ENCODE results near the gene RGS1. TPM values are rescaled to one million over a fixed set of nuclear protein-coding genes. Genes with fewer than 3 reads are reported as not detected.

RGS1 gene
- total RNA-seq, 2 experiments from 2014 or later = 14.2 to 14.8 TPM

GRCh38 chr1:192592981-192593708 lies 17.6 kb downstream of the RGS1 start:
- peaks cover 7% of the 10 kb centered on the region for H3K4me1 Mint-ChIP-seq
- no peak overlapping the region for H3K4me3 Mint-ChIP-seq
- ChIA-PET POLR2A (no interaction called here), CTCF (no interaction called here)
- no peak overlapping the region for H3K27ac Mint-ChIP-seq
- no peaks in the 10 kb centered on the region for H3K36me3 Mint-ChIP-seq (ENCODE audit: low read depth)
- DNase-seq = no peak
- H3K27me3 Mint-ChIP-seq = peaks cover 17% of the 10 kb centered on the region
- H3K9me3 Mint-ChIP-seq = no peaks in the 10 kb centered on the region

- H3K27me3 Mint-ChIP-seq = peaks cover 8% of the 10 kb centered on the region
- H3K27ac Mint-ChIP-seq = no peak overlapping the region
- no peaks in the 10 kb centered on the region for H3K9me3 Mint-ChIP-seq
- ChIA-PET CTCF (no interaction called here), POLR2A (no interaction called here)
- no peak for DNase-seq
- no peak overlapping the region for H3K4me3 Mint-ChIP-seq
- no peaks in the 10 kb centered on the region for H3K36me3 Mint-ChIP-seq (ENCODE audit: low read depth)
- peaks cover 7% of the 10 kb centered on the region for H3K4me1 Mint-ChIP-seq
Measured at GRCh38 chr1:192595299-192595698, 19.7 kb downstream of the RGS1 start.

- H3K4me1 Mint-ChIP-seq = peaks cover 3% of the 10 kb centered on the region
- H3K36me3 Mint-ChIP-seq (ENCODE audit: low read depth) = no peaks in the 10 kb centered on the region
- CTCF ChIA-PET = no interaction called here
- no peak overlapping the region for H3K27ac Mint-ChIP-seq
- POLR2A ChIA-PET = no interaction called here
- no peaks in the 10 kb centered on the region for H3K9me3 Mint-ChIP-seq
- H3K27me3 Mint-ChIP-seq = peaks cover 6% of the 10 kb centered on the region
- no peak for DNase-seq
- H3K4me3 Mint-ChIP-seq = no peak overlapping the region
Measured at GRCh38 chr1:192598589-192598988, 23.0 kb downstream of the RGS1 start.

GRCh38 chr1:192600275-192600674 lies 24.7 kb downstream of the RGS1 start:
- no peaks in the 10 kb centered on the region for H3K9me3 Mint-ChIP-seq
- peaks cover 3% of the 10 kb centered on the region for H3K27me3 Mint-ChIP-seq
- H3K27ac Mint-ChIP-seq = no peak overlapping the region
- H3K4me3 Mint-ChIP-seq = no peak overlapping the region
- H3K36me3 Mint-ChIP-seq (ENCODE audit: low read depth) = no peaks in the 10 kb centered on the region
- CTCF ChIA-PET = no interaction called here
- no peak for DNase-seq
- POLR2A ChIA-PET = no interaction called here
- peaks cover 3% of the 10 kb centered on the region for H3K4me1 Mint-ChIP-seq

GRCh38 chr1:192601143-192601542 lies 25.6 kb downstream of the RGS1 start:
- Mint-ChIP-seq H3K36me3 (ENCODE audit: low read depth) (no peaks in the 10 kb centered on the region), H3K9me3 (no peaks in the 10 kb centered on the region), H3K4me1 (no peaks in the 10 kb centered on the region), H3K4me3 (no peak overlapping the region), H3K27ac (no peak overlapping the region), H3K27me3 (peaks cover 2% of the 10 kb centered on the region)
- ChIA-PET CTCF (no interaction called here), POLR2A (no interaction called here)
- DNase-seq = no peak

- no peak overlapping the region for H3K27ac Mint-ChIP-seq
- no peaks in the 10 kb centered on the region for H3K36me3 Mint-ChIP-seq (ENCODE audit: low read depth)
Measured at GRCh38 chr1:192601567-192601966, 26.0 kb downstream of the RGS1 start.

GRCh38 chr1:192602757-192603156 lies 27.2 kb downstream of the RGS1 start:
- Mint-ChIP-seq H3K4me3 (no peak overlapping the region), H3K4me1 (peaks cover under 1% of the 10 kb centered on the region), H3K27ac (no peak overlapping the region), H3K9me3 (no peaks in the 10 kb centered on the region), H3K36me3 (ENCODE audit: low read depth) (no peaks in the 10 kb centered on the region), H3K27me3 (no peaks in the 10 kb centered on the region)
- no peak for DNase-seq
- ChIA-PET CTCF (no interaction called here), POLR2A (no interaction called here)

More at GRCh38 chr1:192601567-192601966, 26.0 kb downstream of the RGS1 start:
- Mint-ChIP-seq H3K4me1 (no peaks in the 10 kb centered on the region), H3K4me3 (no peak overlapping the region), H3K27me3 (peaks cover 2% of the 10 kb centered on the region), H3K9me3 (no peaks in the 10 kb centered on the region)
- CTCF ChIA-PET = no interaction called here
- POLR2A ChIA-PET = no interaction called here
- DNase-seq = no peak

GRCh38 chr1:192603218-192603787 lies 27.7 kb downstream of the RGS1 start:
- ChIA-PET CTCF (no interaction called here), POLR2A (no interaction called here)
- Mint-ChIP-seq H3K27ac (no peak overlapping the region), H3K4me1 (peaks cover 2% of the 10 kb centered on the region), H3K27me3 (no peaks in the 10 kb centered on the region), H3K9me3 (no peaks in the 10 kb centered on the region), H3K4me3 (no peak overlapping the region), H3K36me3 (ENCODE audit: low read depth) (no peaks in the 10 kb centered on the region)
- DNase-seq = no peak

GRCh38 chr1:192604979-192605620 lies 29.5 kb downstream of the RGS1 start:
- DNase-seq = no peak
- H3K36me3 Mint-ChIP-seq (ENCODE audit: low read depth) = no peaks in the 10 kb centered on the region
- H3K4me1 Mint-ChIP-seq = peaks cover 18% of the 10 kb centered on the region
- H3K27me3 Mint-ChIP-seq = no peaks in the 10 kb centered on the region
- H3K4me3 Mint-ChIP-seq = no peak overlapping the region
- CTCF ChIA-PET = no interaction called here
- H3K27ac Mint-ChIP-seq = no peak overlapping the region
- H3K9me3 Mint-ChIP-seq = no peaks in the 10 kb centered on the region
- POLR2A ChIA-PET = no interaction called here

GRCh38 chr1:192608671-192609070 lies 33.1 kb downstream of the RGS1 start:
- H3K36me3 Mint-ChIP-seq (ENCODE audit: low read depth) = no peaks in the 10 kb centered on the region
- H3K4me3 Mint-ChIP-seq = no peak overlapping the region
- CTCF ChIA-PET = interaction anchor here (0.6 to 1.9 kb wide), 4 partner anchors 36 to 1074 kb away, joined by 3 to 6 read pairs (median 5); no protein-coding TSS in a partner anchor
- peak overlapping the region; percentile 17 for H3K27ac Mint-ChIP-seq
- H3K27me3 Mint-ChIP-seq = no peaks in the 10 kb centered on the region
- H3K4me1 Mint-ChIP-seq = peaks cover 18% of the 10 kb centered on the region
- POLR2A ChIA-PET = interaction anchor here (0.8 kb wide), 1 partner anchor 116 kb away, joined by 3 read pairs; no protein-coding TSS in a partner anchor
- no peak for DNase-seq
- H3K9me3 Mint-ChIP-seq = no peaks in the 10 kb centered on the region

GRCh38 chr1:192609110-192610079 lies 33.8 kb downstream of the RGS1 start:
- no peaks in the 10 kb centered on the region for H3K36me3 Mint-ChIP-seq (ENCODE audit: low read depth)
- DNase-seq = peak; percentile 71
- no peaks in the 10 kb centered on the region for H3K27me3 Mint-ChIP-seq
- H3K9me3 Mint-ChIP-seq = no peaks in the 10 kb centered on the region
- peak overlapping the region; percentile 15 for H3K4me3 Mint-ChIP-seq
- H3K27ac Mint-ChIP-seq = peak overlapping the region; percentile 84
- CTCF ChIA-PET = interaction anchor here (0.7 to 2.4 kb wide), 6 partner anchors 30 to 147 kb away, joined by 3 to 12 read pairs (median 4); no protein-coding TSS in a partner anchor
- peaks cover 18% of the 10 kb centered on the region for H3K4me1 Mint-ChIP-seq
- POLR2A ChIA-PET = interaction anchor here (0.8 kb wide), 1 partner anchor 116 kb away, joined by 3 read pairs; no protein-coding TSS in a partner anchor

GRCh38 chr1:192610112-192610889 lies 34.7 kb downstream of the RGS1 start:
- Mint-ChIP-seq H3K4me3 (no peak overlapping the region), H3K36me3 (ENCODE audit: low read depth) (no peaks in the 10 kb centered on the region), H3K27me3 (no peaks in the 10 kb centered on the region), H3K4me1 (peaks cover 18% of the 10 kb centered on the region), H3K27ac (peak overlapping the region; percentile 84), H3K9me3 (no peaks in the 10 kb centered on the region)
- ChIA-PET CTCF (interaction anchor here (1.2 to 2.4 kb wide), 2 partner anchors 23 to 136 kb away, joined by 3 to 12 read pairs; no protein-coding TSS in a partner anchor), POLR2A (no interaction called here)
- peak; percentile 11 for DNase-seq
